ENCODE data around the gene HOXB5. TPM values are rescaled to one million over a fixed set of nuclear protein-coding genes. Genes with fewer than 3 reads are reported as not detected.

HOXB5 gene
- polyA plus RNA-seq, 2 donors, result 0.09 to 0.10 TPM

DNA sequence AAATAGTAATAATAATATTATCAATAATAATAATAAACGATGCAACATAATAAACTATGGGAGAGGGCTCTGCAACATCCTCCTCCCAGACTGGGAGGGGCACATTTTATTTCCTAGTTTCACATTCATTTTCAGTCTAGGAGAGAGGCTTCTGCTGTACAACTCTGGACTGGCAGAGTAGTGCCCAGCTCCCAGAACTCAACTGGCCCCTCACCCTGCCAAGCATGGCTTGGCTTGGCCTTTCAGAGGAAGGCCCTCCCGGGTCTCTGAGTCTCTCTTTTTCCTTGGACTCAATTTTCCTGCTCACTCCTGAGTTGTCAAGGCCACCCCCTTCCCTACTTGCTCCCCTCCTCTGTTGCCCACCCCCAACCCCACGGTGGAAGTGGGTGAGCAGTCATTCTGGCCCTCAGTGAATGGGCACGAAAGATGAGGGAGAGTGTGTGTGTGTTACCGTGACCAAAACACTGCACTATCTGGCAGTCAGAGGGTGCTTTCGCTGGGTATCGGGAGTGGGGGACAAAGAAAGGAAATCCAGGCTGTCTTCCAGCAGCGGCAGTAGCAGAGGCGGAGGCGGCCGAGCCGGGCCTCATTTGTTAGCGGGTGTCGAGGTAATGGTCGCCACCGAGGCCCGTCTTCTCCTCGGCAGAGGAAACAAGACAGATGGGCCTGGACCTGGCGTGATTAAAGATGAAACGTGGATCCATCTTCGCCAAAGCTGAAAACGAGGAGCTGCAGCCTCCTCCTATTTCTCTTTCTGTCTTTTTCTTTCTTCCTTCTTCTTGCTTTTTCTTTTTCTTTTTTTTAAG is 17.7 kb downstream of the HOXB5 start:
- no peaks in the 10 kb centered on the region for H3K27me3 ChIP-seq (ENCODE audit: control insufficient read depth in 1 of 2, insufficient read depth in 2 of 2, low read length in 2 of 2)

DNA sequence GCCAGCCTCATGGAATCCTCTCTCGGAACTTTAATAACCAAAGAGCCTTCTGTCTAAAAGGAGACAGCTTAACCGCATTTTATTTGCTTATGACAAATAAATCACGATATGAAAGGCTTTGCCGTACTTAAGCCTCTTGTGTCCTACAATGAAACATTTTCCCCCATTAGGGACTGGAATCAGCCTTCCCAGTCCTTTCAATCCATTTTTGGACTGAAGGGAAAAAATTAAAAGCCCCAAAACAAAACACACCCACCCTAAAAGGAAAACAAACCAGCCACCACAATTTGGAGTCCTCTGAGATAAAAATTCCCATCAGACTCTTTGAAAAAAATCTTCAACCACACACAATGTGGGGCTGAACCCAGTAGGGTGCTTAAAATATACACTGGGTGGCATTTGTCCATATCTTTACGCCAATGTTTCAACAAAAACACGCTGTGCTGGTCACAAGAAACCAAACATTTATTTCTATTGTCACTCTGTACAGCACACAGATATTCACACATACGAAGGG is 18.5 kb downstream of the HOXB5 start:
- Histone ChIP-seq H3K27me3 (ENCODE audit: control insufficient read depth in 1 of 2, insufficient read depth in 2 of 2, low read length in 2 of 2) (no peaks in the 10 kb centered on the region), H3K4me1 (ENCODE audit: control insufficient read depth in 2 of 2, insufficient read depth in 2 of 2, low read length in 1 of 2) (peaks cover 0 to 3% of the 10 kb centered on the region in 2 donors), H3K27ac (ENCODE audit: low read depth in 2 of 2, low read length in 1 of 2) (peak overlapping the region; percentile 85 to 92), H3K36me3 (ENCODE audit: control insufficient read depth in 2 of 2, insufficient read depth in 2 of 2, low read length in 1 of 2) (no peaks in the 10 kb centered on the region), H3K4me3 (ENCODE audit: low read depth in 1 of 2, low read length in 2 of 2) (peak overlapping the region in 1 of 2 donors; percentile 37), H3K9me3 (ENCODE audit: control insufficient read depth in 2 of 2, insufficient read depth in 1 of 2, low read depth in 1 of 2, low read length in 1 of 2) (no peaks in the 10 kb centered on the region)
- WGBS, 2 donors, result 32 to 37% methylated on average over 7 of the region's 7 CpGs

More for the DNA sequence above, 17.7 kb downstream of the HOXB5 start:
- H3K4me1 ChIP-seq (ENCODE audit: control insufficient read depth in 2 of 2, insufficient read depth in 2 of 2, low read length in 1 of 2), result peaks cover 0 to 3% of the 10 kb centered on the region in 2 donors
- 26 to 29% methylated on average over 22 of the region's 22 CpGs for WGBS, 2 donors
- peak overlapping the region; percentile 85 to 92 for H3K27ac ChIP-seq (ENCODE audit: low read depth in 2 of 2, low read length in 1 of 2)
- no peaks in the 10 kb centered on the region for H3K9me3 ChIP-seq (ENCODE audit: control insufficient read depth in 2 of 2, insufficient read depth in 1 of 2, low read depth in 1 of 2, low read length in 1 of 2)
- H3K4me3 ChIP-seq (ENCODE audit: low read depth in 1 of 2, low read length in 2 of 2), result peak overlapping the region in 1 of 2 donors; percentile 57
- no peaks in the 10 kb centered on the region for H3K36me3 ChIP-seq (ENCODE audit: control insufficient read depth in 2 of 2, insufficient read depth in 2 of 2, low read length in 1 of 2)

DNA sequence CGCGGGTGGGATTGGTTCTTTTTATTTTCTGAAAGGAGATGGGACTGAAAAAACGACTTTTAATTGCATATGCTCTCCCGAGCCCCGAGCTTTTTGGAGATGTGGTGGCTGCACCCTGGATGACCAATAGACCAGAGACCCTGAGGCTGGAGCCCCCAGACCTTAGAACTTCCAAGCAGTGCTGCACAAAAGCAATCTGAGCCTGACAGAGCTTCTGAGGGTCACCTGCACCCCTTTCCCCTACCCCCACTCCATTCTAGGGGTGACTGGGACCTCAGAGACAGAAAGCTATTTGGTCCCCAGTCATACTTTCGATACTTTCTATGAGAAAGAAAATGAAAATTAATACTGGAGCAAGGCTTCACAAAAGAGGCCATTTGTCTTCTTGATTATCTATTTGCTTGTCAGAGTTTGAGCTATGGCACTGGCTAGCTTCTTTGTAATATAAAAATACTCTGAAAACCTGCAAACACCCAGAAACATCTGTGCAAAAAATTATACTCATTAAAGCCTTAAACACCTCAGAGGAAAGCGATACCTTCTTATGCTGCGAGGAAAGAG is 19.0 kb downstream of the HOXB5 start:
- 36 to 41% methylated on average over 8 of the region's 8 CpGs for WGBS, 2 donors
- no peaks in the 10 kb centered on the region for H3K9me3 ChIP-seq (ENCODE audit: control insufficient read depth in 2 of 2, insufficient read depth in 1 of 2, low read depth in 1 of 2, low read length in 1 of 2)
- peaks cover 0 to 3% of the 10 kb centered on the region in 2 donors for H3K4me1 ChIP-seq (ENCODE audit: control insufficient read depth in 2 of 2, insufficient read depth in 2 of 2, low read length in 1 of 2)
- H3K27ac ChIP-seq (ENCODE audit: low read depth in 2 of 2, low read length in 1 of 2), result peak overlapping the region; percentile 92 to 94
- H3K4me3 ChIP-seq (ENCODE audit: low read depth in 1 of 2, low read length in 2 of 2), result peak overlapping the region in 1 of 2 donors; percentile 37
- H3K36me3 ChIP-seq (ENCODE audit: control insufficient read depth in 2 of 2, insufficient read depth in 2 of 2, low read length in 1 of 2), result no peaks in the 10 kb centered on the region
- no peaks in the 10 kb centered on the region for H3K27me3 ChIP-seq (ENCODE audit: control insufficient read depth in 1 of 2, insufficient read depth in 2 of 2, low read length in 2 of 2)

DNA sequence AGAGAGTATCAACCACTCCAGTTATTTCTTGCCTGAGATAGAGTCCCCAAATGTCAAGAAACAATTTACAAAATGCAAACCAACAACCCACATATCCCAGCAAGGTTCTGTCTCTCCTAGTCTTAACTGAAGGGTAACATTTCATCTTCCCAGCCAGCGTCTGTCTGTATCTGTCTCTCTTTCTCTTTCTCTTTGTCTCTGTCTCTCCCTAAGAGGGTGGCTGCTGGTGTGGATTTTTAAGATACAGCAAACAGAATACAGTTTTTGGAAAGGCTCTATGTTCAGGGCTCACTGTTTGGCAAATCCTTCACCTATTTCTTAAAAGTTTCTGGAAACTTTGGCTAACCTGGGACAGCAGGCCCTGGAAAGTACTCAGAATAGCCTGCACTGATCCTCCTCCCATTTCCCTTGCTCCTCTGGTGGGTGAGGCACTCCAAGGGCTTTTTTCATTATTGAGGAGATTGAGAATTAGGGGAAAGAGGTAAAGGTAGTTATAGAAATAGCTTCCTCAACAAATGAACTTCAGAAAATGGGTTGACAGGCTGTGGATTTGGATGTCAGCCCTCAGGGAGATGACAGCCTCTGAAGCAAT is 21.7 kb downstream of the HOXB5 start:
- Histone ChIP-seq H3K4me1 (ENCODE audit: control insufficient read depth in 2 of 2, insufficient read depth in 2 of 2, low read length in 1 of 2) (peaks cover 0 to 3% of the 10 kb centered on the region in 2 donors), H3K27ac (ENCODE audit: low read depth in 2 of 2, low read length in 1 of 2) (peak overlapping the region; percentile 92 to 94), H3K36me3 (ENCODE audit: control insufficient read depth in 2 of 2, insufficient read depth in 2 of 2, low read length in 1 of 2) (no peaks in the 10 kb centered on the region), H3K9me3 (ENCODE audit: control insufficient read depth in 2 of 2, insufficient read depth in 1 of 2, low read depth in 1 of 2, low read length in 1 of 2) (no peaks in the 10 kb centered on the region), H3K4me3 (ENCODE audit: low read depth in 1 of 2, low read length in 2 of 2) (no peak overlapping the region), H3K27me3 (ENCODE audit: control insufficient read depth in 1 of 2, insufficient read depth in 2 of 2, low read length in 2 of 2) (no peaks in the 10 kb centered on the region)
- WGBS, 2 donors, result 55 to 57% methylated on average over 1 of the region's 1 CpG

DNA sequence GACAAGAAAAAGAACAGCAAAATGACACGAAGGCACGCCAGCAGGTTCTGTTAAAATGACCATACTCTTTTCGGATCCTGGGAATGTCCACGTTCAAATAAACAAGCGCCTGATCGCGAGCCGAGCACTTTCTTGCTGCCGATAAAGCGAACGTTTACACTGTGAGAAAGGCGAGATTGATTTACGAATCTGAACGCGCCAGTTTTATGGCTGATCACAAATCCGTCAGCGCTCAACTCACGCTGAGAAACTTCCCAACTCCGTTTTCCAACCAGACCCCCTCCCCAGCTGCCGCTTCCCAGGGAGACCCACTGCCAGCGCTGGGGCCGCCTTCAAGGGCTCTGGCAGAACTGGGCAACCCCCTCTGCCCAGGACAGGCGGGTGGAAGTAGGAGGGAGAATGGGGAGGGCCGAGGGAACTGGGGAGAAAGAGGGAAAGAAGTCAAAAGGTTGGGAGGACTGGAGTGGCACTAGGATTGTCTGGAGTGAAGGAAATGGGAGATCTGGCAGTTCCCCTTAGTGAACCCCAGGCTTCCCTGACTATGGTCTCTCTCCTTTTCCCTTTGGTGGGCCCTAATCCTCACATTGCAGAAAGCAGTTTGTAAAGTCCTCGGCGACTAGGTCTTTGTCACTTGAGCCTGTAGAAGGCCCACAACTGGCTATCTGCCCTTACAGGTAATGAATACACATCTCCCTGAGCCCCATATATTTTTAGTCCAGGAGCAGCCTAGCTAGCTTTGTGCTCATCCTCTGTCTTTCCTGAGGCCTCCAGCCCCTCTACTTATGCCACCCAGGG is 22.4 kb downstream of the HOXB5 start:
- Histone ChIP-seq H3K4me3 (ENCODE audit: low read depth in 1 of 2, low read length in 2 of 2) (peak overlapping the region; percentile 29 to 48), H3K27ac (ENCODE audit: low read depth in 2 of 2, low read length in 1 of 2) (peak overlapping the region; percentile 92 to 94), H3K27me3 (ENCODE audit: control insufficient read depth in 1 of 2, insufficient read depth in 2 of 2, low read length in 2 of 2) (no peaks in the 10 kb centered on the region), H3K4me1 (ENCODE audit: control insufficient read depth in 2 of 2, insufficient read depth in 2 of 2, low read length in 1 of 2) (peaks cover 0 to 3% of the 10 kb centered on the region in 2 donors), H3K9me3 (ENCODE audit: control insufficient read depth in 2 of 2, insufficient read depth in 1 of 2, low read depth in 1 of 2, low read length in 1 of 2) (no peaks in the 10 kb centered on the region), H3K36me3 (ENCODE audit: control insufficient read depth in 2 of 2, insufficient read depth in 2 of 2, low read length in 1 of 2) (no peaks in the 10 kb centered on the region)
- WGBS, 2 donors, result 29 to 35% methylated on average over 26 of the region's 26 CpGs

DNA sequence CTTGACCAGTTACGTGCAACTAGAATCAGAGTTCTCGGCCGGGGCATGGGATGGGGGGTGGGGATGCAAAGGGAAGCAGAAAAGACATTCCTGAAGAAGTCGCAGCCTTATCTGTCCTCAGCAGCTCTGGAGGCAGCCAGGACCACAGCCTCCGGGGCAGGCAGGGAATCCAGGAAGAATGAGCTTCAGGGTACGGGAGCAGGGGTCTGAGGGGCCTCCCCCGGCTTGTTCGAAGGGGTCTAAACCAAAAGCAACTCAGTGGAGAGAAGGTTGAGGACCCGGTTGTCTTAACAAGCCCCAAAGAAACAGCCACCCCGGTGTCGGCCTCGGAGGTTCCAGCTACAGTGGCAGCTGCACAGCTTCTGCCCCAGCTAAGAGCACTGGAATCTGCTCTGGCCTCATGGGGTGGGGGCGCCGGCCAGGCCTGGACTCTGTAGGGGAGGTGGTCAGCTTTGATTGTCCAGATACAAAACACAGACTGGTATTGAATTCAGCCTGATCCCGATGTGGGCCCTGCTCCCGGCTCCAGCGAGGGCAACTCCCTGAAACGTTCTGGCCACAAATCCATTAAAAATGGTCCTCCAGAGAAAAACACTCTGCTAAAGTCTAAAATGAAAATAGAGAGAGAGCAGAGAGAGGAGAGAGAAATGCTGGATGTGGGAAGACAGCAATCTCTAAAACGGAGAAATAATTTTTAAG is 23.1 kb downstream of the HOXB5 start:
- H3K27me3 ChIP-seq (ENCODE audit: control insufficient read depth in 1 of 2, insufficient read depth in 2 of 2, low read length in 2 of 2), result no peaks in the 10 kb centered on the region
- H3K9me3 ChIP-seq (ENCODE audit: control insufficient read depth in 2 of 2, insufficient read depth in 1 of 2, low read depth in 1 of 2, low read length in 1 of 2), result no peaks in the 10 kb centered on the region
- H3K4me1 ChIP-seq (ENCODE audit: control insufficient read depth in 2 of 2, insufficient read depth in 2 of 2, low read length in 1 of 2), result peaks cover 0 to 6% of the 10 kb centered on the region in 2 donors
- H3K36me3 ChIP-seq (ENCODE audit: control insufficient read depth in 2 of 2, insufficient read depth in 2 of 2, low read length in 1 of 2), result no peaks in the 10 kb centered on the region
- peak overlapping the region; percentile 85 to 92 for H3K27ac ChIP-seq (ENCODE audit: low read depth in 2 of 2, low read length in 1 of 2)
- peak overlapping the region in 1 of 2 donors; percentile 48 for H3K4me3 ChIP-seq (ENCODE audit: low read depth in 1 of 2, low read length in 2 of 2)
- 27 to 28% methylated on average over 19 of the region's 19 CpGs for WGBS, 2 donors

DNA sequence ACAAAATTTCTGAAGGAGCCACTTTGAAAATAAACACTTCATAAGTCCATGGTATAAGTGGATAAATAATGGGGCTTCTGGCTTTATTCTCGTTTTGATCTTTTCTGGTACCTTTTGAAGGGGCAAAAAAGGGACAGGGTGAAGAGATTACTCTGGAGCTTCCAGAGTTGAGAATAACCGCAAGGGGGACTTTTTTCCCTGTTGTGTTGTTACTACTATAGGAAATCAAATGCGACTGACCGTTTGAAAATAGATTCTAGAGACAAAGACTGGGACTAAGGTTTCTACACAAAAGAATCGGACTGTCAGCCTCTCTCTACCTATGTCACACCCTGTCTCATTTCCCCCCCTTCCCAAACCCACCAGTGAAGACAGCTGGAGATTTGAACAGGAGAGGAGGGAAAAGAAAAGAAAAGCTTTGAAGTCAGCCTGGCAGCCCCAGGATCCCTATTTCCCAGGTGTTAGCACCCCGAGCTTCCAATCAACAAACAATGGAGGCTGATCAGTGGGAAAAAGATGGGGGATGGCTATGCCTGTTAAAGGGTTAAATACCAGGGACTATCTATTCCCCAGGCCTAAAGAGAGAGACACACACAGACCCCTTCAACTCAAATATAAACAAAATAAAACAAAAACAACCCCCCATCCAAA is 23.8 kb downstream of the HOXB5 start:
- Histone ChIP-seq H3K9me3 (ENCODE audit: control insufficient read depth in 2 of 2, insufficient read depth in 1 of 2, low read depth in 1 of 2, low read length in 1 of 2) (no peaks in the 10 kb centered on the region), H3K36me3 (ENCODE audit: control insufficient read depth in 2 of 2, insufficient read depth in 2 of 2, low read length in 1 of 2) (no peaks in the 10 kb centered on the region), H3K27ac (ENCODE audit: low read depth in 2 of 2, low read length in 1 of 2) (peak overlapping the region; percentile 85 to 92), H3K27me3 (ENCODE audit: control insufficient read depth in 1 of 2, insufficient read depth in 2 of 2, low read length in 2 of 2) (no peaks in the 10 kb centered on the region), H3K4me3 (ENCODE audit: low read depth in 1 of 2, low read length in 2 of 2) (peak overlapping the region in 1 of 2 donors; percentile 48), H3K4me1 (ENCODE audit: control insufficient read depth in 2 of 2, insufficient read depth in 2 of 2, low read length in 1 of 2) (peaks cover 0 to 6% of the 10 kb centered on the region in 2 donors)
- 42 to 43% methylated on average over 6 of the region's 6 CpGs for WGBS, 2 donors

DNA sequence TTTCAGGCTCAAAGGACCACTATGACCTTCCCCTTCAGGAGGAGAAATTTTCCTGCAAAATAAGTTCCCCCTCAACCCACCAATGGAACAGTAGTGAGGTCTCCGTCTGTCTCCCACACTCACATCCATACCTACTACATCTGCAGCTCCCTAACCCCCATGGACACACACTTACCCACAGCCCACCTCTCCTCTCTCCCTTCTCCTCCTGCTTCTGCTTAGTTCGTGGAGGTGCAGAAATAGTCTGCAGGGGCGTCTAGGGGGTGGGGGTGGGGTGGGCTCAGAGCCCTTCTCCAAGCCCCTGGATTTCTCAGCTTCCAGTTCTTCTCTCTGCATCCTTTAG is 24.4 kb downstream of the HOXB5 start:
- H3K4me3 ChIP-seq (ENCODE audit: low read depth in 1 of 2, low read length in 2 of 2), result peak overlapping the region in 1 of 2 donors; percentile 12
- no peaks in the 10 kb centered on the region for H3K36me3 ChIP-seq (ENCODE audit: control insufficient read depth in 2 of 2, insufficient read depth in 2 of 2, low read length in 1 of 2)
- peak overlapping the region; percentile 57 to 62 for H3K27ac ChIP-seq (ENCODE audit: low read depth in 2 of 2, low read length in 1 of 2)
- H3K4me1 ChIP-seq (ENCODE audit: control insufficient read depth in 2 of 2, insufficient read depth in 2 of 2, low read length in 1 of 2), result peaks cover 0 to 6% of the 10 kb centered on the region in 2 donors
- H3K27me3 ChIP-seq (ENCODE audit: control insufficient read depth in 1 of 2, insufficient read depth in 2 of 2, low read length in 2 of 2), result no peaks in the 10 kb centered on the region
- H3K9me3 ChIP-seq (ENCODE audit: control insufficient read depth in 2 of 2, insufficient read depth in 1 of 2, low read depth in 1 of 2, low read length in 1 of 2), result no peaks in the 10 kb centered on the region
- WGBS, 2 donors, result 31 to 33% methylated on average over 3 of the region's 3 CpGs
